Ovary (tissue), 3 donors: ENCODE data around the gene SLC2A1.

ENCODE experiments used
- CTCF ChIP-seq, 3 donors: fragments of 450-650 bp in 2 of 3; fragments of 200-600 bp in 1 of 3; IDR thresholded peaks; one replicate each; pipeline versions ENCODE4 v1.5.1 to v1.8.0; 2016 to 2022; ENCODE audit warnings: antibody characterized with exemption in 3 of 3, mild to moderate bottlenecking in 1 of 3
- EP300 ChIP-seq: sonication (generic); formaldehyde crosslinking; IDR thresholded peaks from one replicate; pipeline ENCODE4 v1.6.1; 2017; ENCODE audit warnings: antibody characterized with exemption
- POLR2A ChIP-seq: fragments of 450-650 bp; IDR thresholded peaks from one replicate; pipeline ENCODE4 v1.6.1; 2017; ENCODE audit warnings: antibody characterized with exemption, mild to moderate bottlenecking, moderate library complexity
- donor health status: DM: no; HTN: no; CAD: no.

GRCh38 chr1:42947965-42948732, 10.5 kb downstream of the SLC2A1 start:
- TF ChIP-seq CTCF (IDR thresholded peaks at IDR 0.05): no peak
- TF ChIP-seq POLR2A: no peak
- no peak for TF ChIP-seq EP300
